GM12891 (cell line): ENCODE measurements around the gene CEP152.

Experiments used
- POLR2A ChIP-seq: IDR thresholded peaks from 2 replicates; pipeline ENCODE4 v1.6.1; 2011; ENCODE audit warnings: low read depth, low read length, control low read depth
- POLR2AphosphoS5 ChIP-seq: IDR thresholded peaks from 2 replicates; pipeline ENCODE4 v1.6.1; 2011; ENCODE audit warnings: low read depth, low read length, control low read depth
- POU2F2 ChIP-seq: IDR thresholded peaks from 2 replicates; pipeline ENCODE4 v1.6.1; 2011; ENCODE audit warnings: low read depth, mild to moderate bottlenecking, control low read depth, low read length, moderate library complexity
- SPI1 ChIP-seq: IDR thresholded peaks from 2 replicates; pipeline ENCODE4 v1.6.1; 2011; ENCODE audit warnings: low read depth, low read length, control low read depth
- TAF1 ChIP-seq: IDR thresholded peaks from 2 replicates; pipeline ENCODE4 v1.6.1; 2011; ENCODE audit warnings: low read depth, low read length, control low read depth

DNA sequence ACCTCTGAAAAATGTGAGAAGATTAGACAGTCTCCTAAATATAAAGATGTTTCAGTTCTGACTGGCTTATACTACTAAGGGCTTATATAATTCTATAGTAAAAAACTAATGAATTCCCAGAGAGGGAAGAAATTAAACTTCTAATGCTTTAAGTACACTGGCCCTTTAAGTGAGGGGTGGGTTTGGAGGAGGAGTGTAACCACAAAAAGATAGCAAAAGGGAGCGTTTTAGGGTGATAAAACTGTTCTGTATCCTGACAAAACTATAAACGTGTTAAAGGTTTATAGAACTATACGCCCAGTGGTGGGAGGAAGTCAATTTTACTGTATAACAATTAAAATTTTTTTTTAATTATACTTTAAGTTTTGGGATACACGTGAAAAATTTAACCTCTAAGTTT is 45.8 kb downstream of the CEP152 start:
- TF ChIP-seq POLR2A (no peak), POLR2AphosphoS5 (no peak), TAF1 (no peak), SPI1 (no peak), POU2F2 (no peak)
